GM19467 (cell line): ENCODE results near the gene PLA2G4A.

Experiments used
- ATAC-seq: cut with Tn5 transposase; IDR thresholded peaks from one replicate; pipeline ENCODE4 v1.9.1; 2021; ENCODE audit warnings: mild to moderate bottlenecking, moderate library complexity; ENCODE audit not compliant: unreplicated experiment

Gene PLA2G4A

GRCh38 chr1:186974774-186975181 lies 146.0 kb downstream of the PLA2G4A start:
- ATAC-seq = no peak

- ATAC-seq = no peak
Observed at GRCh38 chr1:186975220-186975619, 146.5 kb downstream of the PLA2G4A start.

- no peak for ATAC-seq
Observed at GRCh38 chr1:186976700-186977099, 148.0 kb downstream of the PLA2G4A start.

DNA sequence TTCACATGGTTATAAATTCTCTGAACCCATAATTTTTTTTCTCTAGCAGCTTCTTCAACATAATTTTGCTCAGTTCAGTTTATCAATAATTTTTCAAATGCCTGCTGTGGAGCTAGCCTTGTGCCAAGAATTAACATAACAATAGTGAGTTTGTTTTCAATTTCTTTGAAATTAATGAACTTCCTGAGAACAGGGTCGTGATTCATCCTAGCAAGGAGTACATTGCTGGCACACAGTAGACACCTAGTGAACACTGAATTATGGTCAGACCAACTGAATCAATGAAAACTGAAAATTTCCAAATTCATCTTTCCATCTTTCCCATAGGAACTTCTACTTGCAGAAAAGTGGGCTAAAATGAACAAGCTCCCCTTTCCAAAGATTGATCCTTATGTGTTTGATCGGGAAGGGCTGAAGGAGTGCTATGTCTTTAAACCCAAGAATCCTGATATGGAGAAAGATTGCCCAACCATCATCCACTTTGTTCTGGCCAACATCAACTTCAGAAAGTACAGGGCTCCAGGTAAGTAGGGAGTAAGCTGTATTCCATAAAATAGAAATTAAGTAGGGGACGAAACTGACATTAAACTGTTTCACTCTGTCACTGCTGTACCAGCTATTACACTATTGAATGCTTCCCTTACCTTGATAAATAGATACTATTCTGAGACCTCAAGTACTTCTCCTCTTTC lies 148.7 kb downstream of the PLA2G4A start:
- ATAC-seq = no peak

GRCh38 chr1:186978596-186979556 lies 150.1 kb downstream of the PLA2G4A start:
- ATAC-seq = no peak

DNA sequence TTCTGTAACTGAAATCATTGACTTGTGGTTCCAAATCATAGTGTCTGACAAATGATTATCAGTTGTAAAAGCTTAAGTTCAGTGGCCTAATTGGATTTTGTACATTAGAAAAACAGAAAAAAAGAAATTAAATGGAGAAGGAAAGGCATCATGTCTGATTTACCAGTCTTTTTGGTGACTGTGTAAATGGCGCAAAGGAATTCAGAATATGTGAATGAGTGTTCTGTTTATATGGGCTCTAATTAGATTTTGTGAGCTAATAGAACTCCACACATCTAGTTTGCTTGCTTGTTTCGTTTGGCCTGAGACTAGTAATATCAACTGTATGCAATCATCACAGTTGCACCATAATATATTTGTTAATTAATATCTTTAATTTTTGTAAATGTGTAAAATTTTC lies 151.7 kb downstream of the PLA2G4A start:
- ATAC-seq = no peak

- ATAC-seq = no peak
Observed at GRCh38 chr1:186982116-186982515, 153.4 kb downstream of the PLA2G4A start.

GRCh38 chr1:186983327-186983726 lies 154.6 kb downstream of the PLA2G4A start:
- no peak for ATAC-seq

- ATAC-seq = no peak
Observed at GRCh38 chr1:186984959-186985358, 156.2 kb downstream of the PLA2G4A start.

GRCh38 chr1:186985889-186986491 lies 157.2 kb downstream of the PLA2G4A start:
- ATAC-seq = peak; percentile 61

DNA sequence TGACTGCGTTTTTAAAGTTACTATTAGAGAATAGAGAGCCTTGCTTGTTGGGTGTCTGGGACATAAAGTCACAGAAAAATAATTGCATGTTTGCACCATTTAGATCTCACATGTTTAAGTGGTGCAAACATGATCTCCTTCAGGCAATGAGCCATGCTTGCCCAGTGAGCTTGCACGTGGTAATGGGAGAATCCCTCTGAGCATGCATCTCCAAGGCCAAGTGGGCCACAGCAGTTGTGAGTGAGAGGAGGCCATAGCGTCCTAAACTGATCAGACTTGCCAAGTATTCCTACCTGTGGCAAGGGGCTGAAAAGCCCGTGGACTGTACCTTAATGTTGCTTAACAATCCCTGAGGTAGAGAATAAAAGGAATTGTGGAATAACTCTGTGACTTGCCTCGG lies 158.3 kb downstream of the PLA2G4A start:
- no peak for ATAC-seq

DNA sequence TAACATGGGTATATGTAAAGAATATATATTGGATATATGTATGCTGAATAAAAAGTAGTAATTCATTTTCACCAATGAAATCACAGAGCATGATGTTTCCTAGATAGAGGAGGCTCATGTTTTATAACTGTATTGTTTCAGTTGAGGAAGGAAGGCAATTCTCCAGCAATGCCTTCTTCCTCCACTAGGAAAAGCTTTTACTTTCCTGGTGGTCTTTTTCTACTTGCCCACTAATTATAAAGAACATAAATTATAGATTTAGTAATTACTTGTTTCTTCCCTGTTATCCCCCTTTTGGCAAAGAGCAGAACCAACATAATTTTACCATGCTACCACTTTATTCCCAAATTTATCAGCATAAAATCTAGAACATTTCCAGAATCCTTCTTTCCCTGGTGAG lies 159.0 kb downstream of the PLA2G4A start:
- no peak for ATAC-seq

DNA sequence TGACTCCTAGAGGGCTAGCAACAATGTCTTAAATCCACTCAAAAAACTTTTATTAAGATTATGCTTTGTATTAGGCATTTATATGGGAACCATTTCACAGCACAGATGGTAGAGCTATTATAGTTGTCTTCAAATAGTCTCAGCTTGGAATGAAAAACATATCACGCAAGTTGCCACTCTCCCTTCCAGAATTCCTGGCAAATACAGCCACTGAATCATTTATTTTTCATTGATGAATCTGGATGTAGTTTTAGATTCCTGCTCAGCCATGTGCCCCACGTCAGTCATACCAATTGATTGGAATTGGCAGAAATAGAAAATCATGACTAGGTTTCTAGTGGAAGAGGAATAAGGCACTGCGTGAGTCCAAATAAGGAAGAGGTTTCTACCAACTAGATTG lies 165.2 kb downstream of the PLA2G4A start:
- no peak for ATAC-seq

DNA sequence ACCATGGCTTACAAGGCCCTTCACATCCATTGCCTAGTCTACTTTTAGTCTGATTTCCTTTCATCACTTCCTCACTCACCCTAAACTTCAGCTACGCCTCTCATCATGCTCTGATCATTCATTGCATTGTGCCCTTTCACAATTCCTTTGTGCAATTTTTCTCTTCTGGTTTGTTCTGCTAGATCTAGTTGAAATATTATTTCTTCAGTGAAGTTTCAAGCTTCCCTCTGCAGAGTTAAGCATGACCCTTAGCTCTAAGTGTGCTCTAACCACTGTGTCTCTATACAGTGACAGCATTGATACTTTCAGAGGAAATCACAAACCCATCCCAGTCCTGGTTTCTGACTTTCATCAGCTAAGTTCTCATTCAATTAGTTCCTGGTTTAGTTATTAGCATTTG lies 166.1 kb downstream of the PLA2G4A start:
- ATAC-seq = no peak

DNA sequence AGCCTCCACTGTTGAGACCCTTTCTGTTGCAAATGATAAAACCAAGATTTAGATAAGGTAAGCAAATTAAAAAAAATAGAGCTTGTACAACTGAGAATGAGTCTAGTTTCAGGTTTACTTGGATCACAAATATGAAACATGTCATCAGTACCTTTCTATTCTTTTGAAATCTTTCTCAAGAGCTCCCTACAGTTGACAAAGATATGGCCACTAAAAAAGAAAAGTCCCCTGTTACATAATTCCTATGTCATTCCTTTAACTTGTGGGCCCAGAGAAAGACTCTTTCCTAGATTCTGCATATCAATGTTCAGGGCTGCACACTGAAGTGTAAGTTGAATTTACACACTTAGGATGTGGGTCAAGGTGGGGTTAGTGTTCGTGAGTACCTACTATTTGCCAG lies 168.1 kb downstream of the PLA2G4A start:
- ATAC-seq = no peak

- ATAC-seq = no peak
Observed at GRCh38 chr1:186997877-186998276, 169.1 kb downstream of the PLA2G4A start.

GRCh38 chr1:186999506-186999905 lies 170.8 kb downstream of the PLA2G4A start:
- ATAC-seq = no peak

DNA sequence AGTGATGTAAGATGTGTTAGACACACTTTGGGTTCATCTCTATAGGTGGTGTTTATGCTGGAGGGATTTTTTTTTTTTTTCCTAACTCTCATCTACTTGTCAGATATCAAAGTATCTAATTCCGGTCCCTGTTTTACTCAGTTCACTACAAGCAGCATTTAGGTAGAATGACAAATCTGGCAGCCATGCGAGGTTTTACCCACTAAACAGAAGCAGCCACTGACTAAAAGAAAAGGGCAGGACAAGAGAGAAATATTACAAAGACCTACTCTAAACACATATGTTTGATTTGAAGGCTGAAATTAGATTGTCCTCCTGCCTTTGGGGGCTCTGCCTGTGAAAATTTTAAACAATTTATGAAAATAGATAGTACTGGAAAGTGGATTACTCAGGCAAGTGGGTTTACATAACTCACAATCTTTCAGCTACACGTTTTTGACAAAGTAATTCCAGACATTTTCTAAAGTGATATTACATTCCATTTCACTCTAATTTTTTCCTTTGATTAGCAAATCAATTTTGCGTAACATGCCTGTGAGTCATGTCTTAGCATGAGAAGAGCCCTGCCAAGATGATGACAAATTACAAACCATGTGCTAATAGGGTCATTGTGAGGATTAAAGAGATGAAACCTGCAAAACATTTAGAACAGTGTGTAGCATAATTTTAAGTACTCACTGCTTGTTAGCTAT lies 172.6 kb downstream of the PLA2G4A start:
- ATAC-seq = no peak

GRCh38 chr1:187003353-187003752 lies 174.6 kb downstream of the PLA2G4A start:
- no peak for ATAC-seq

GRCh38 chr1:187006896-187007295 lies 178.1 kb downstream of the PLA2G4A start:
- ATAC-seq = no peak

GRCh38 chr1:187009320-187009719 lies 180.6 kb downstream of the PLA2G4A start:
- no peak for ATAC-seq
